HepG2 (cell line): ENCODE results near the gene RAB6A. TPM values are rescaled to one million over a fixed set of nuclear protein-coding genes. Genes with fewer than 3 reads are reported as not detected.

Source experiments
- ATAC-seq: fragments of 200-7000 bp; cut with Tn5 transposase; 3 replicates; pipeline ENCODE4 v1.9.1; 2020; ENCODE audit warnings: mild to moderate bottlenecking, moderate library complexity
- BruUV-seq: library from RNA; stranded (reverse); fragments of 400-500 nt; replicated peaks from 2 replicates; lab custom pipeline; 2021; lab: Mats Ljungman, UMichigan
- CTCF ChIA-PET: fragments of 300-600 bp; formaldehyde crosslinking; extraction: SDS; loops from one replicate; lab custom pipeline; 2021; ENCODE audit warnings: low total read pairs, inconsistent platforms, low intra/inter-chr PET ratio; lab: Yijun Ruan, JAX
- POLR2A ChIA-PET: fragments of 350-600 bp; sonication (Branson Sonifier 250); formaldehyde crosslinking; loops from one replicate; lab custom pipeline; 2020; ENCODE audit warnings: antibody characterized with exemption, inconsistent platforms; lab: Yijun Ruan, JAX
- DNase-seq: peaks from one replicate; pipeline ENCODE4 v3.0.0-alpha.2; 2015; ENCODE audit warnings: low spot score
- FAIRE-seq: peaks from 3 replicates; lab custom pipeline; 2011; peaks lifted over from hg19 to GRCh38; lab: Jason Lieb, UNC
- H2AFZ ChIP-seq: one replicate; pipeline ENCODE4 v1.6.1; 2011; ENCODE audit warnings: low read length, inconsistent platforms
- H3K27ac ChIP-seq: fragments of 300-600 bp; 3 replicates; pipeline ENCODE4 v1.8.0; 2011; ENCODE audit warnings: mixed run types, mild to moderate bottlenecking, mixed read lengths, low read length, inconsistent platforms; ENCODE audit not compliant: insufficient read depth; ENCODE audit errors: extremely low read length
- H3K27me3 ChIP-seq, 2 experiments: fragments of 200-600 bp in 1 of 2; 2 replicates in 1 of 2; 3 replicates in 1 of 2; pipeline versions ENCODE4 v1.6.0 to v1.8.0; 2011; ENCODE audit warnings: low read length in 2 of 2, mild to moderate bottlenecking in 2 of 2, moderate library complexity in 2 of 2, inconsistent platforms in 1 of 2; ENCODE audit not compliant: insufficient read depth in 2 of 2, control insufficient read depth in 1 of 2
- H3K36me3 ChIP-seq, 2 experiments: fragments of 200-600 bp in 1 of 2; replicated peaks in 1 of 2; 2 replicates in 1 of 2; 3 replicates in 1 of 2; pipeline versions ENCODE4 v1.5.1 to v1.8.0; 2011; ENCODE audit warnings: low read length in 2 of 2, inconsistent platforms in 1 of 2; ENCODE audit not compliant: insufficient read depth in 2 of 2, control insufficient read depth in 1 of 2
- H3K4me1 ChIP-seq: 2 replicates; pipeline ENCODE4 v1.5.1; 2012; ENCODE audit warnings: low read length, inconsistent platforms; ENCODE audit not compliant: insufficient read depth
- H3K4me2 ChIP-seq: 2 replicates; pipeline ENCODE4 v1.6.0; 2011; ENCODE audit warnings: low read depth, low read length, inconsistent platforms
- H3K4me3 ChIP-seq, 3 experiments: fragments of 200-600 bp in 1 of 3; sonication (generic), shearing (Covaris generic) in 1 of 3; replicated peaks in 1 of 3; 2 replicates each; pipeline ENCODE4 v1.5.1; 2011 to 2016; ENCODE audit warnings: low read length in 3 of 3, inconsistent platforms in 2 of 3, low read depth in 2 of 3, mild to moderate bottlenecking in 2 of 3, control low read depth in 1 of 3, mixed read lengths in 1 of 3; ENCODE audit not compliant: insufficient read depth in 1 of 3
- H3K79me2 ChIP-seq: one replicate; pipeline ENCODE4 v1.6.1; 2011; ENCODE audit warnings: low read length, inconsistent platforms; ENCODE audit not compliant: insufficient read depth
- H3K9ac ChIP-seq: 2 replicates; pipeline ENCODE4 v1.6.0; 2011; ENCODE audit warnings: mild to moderate bottlenecking, low read depth, low read length, inconsistent platforms; ENCODE audit not compliant: insufficient read depth
- H3K9me3 ChIP-seq: 2 replicates; pipeline ENCODE4 v1.5.1; 2012; ENCODE audit warnings: mild to moderate bottlenecking, low read length
- H4K20me1 ChIP-seq: 2 replicates; pipeline ENCODE4 v1.6.0; 2011; ENCODE audit warnings: inconsistent platforms, mild to moderate bottlenecking, low read length, moderate library complexity; ENCODE audit not compliant: insufficient read depth
- AGO2 ChIP-seq: fragments of 200-400 bp; formaldehyde crosslinking; optimal IDR thresholded peaks from 2 replicates; pipeline ENCODE3; 2017; ENCODE audit warnings: mild to moderate bottlenecking, low read depth, low read length, moderate library complexity
- SETDB1 ChIP-seq: sonication (generic); formaldehyde crosslinking; IDR thresholded peaks from 2 replicates; pipeline ENCODE4 v1.5.1; 2020; ENCODE audit warnings: missing genetic modification reagents, mild to moderate bottlenecking, borderline replicate concordance
- YEATS4 ChIP-seq: sonication (generic); formaldehyde crosslinking; IDR thresholded peaks from 2 replicates; pipeline ENCODE4 v1.4.0; 2020; ENCODE audit warnings: missing genetic modification reagents, borderline replicate concordance
- ZFP90 ChIP-seq: sonication (generic); formaldehyde crosslinking; IDR thresholded peaks from 2 replicates; pipeline ENCODE4 v1.8.0; 2022; ENCODE audit warnings: missing genetic modification reagents, mild to moderate bottlenecking, inconsistent platforms, borderline replicate concordance
- ZNF550 ChIP-seq: sonication (generic); formaldehyde crosslinking; IDR thresholded peaks from 2 replicates; pipeline ENCODE4 v1.4.0; 2020; ENCODE audit warnings: mild to moderate bottlenecking, missing genetic modification reagents, borderline replicate concordance
- WGBS: methylation state at CpG from one replicate; pipeline ENCODE4 v1.1.6; 2017; ENCODE audit warnings: low lambda C conversion rate; 5-methylcytosine and 5-hydroxymethylcytosine counted together
- in situ Hi-C: cut with HindIII; loops from 2 replicates; pipeline ENCODE4 v1.10.0; 2017; ENCODE audit warnings: low pct_unique_long_range_greater_than_20kb; ENCODE audit not compliant: extremely low pct_ligation_motif_present
- intact Hi-C: fragments of 100-400 bp; cut with micrococcal nuclease; formaldehyde crosslinking; loops from one replicate; pipeline ENCODE4 v1.10.0; 2022; ENCODE audit not compliant: unreplicated experiment
- polyA plus RNA-seq, 8 experiments: library from polyadenylated mRNA; depleted of rRNA in 3 of 8; stranded (reverse) in 7 of 8; unstranded in 1 of 8; fragments of >200 nt; fragmentation: Illumina TruSeq in 4 of 8; extraction: Trizol in 4 of 8; gene quantifications; 2 replicates each; pipeline versions ENCODE4 v1.2.1 to v1.2.3, GENCODE V29; 2011 to 2016; ENCODE audit warnings: low read depth in 4 of 8, missing spikeins in 1 of 8, mixed read lengths in 1 of 8; ENCODE audit not compliant: insufficient read depth in 1 of 8
- total RNA-seq, 5 experiments: library from RNA; depleted of rRNA; stranded (reverse); fragments of >200 nt; fragmentation: Illumina TruSeq; extraction: Trizol; gene quantifications; 2 replicates each; pipeline ENCODE4 v1.2.3, GENCODE V29; 2016; ENCODE audit warnings: low read depth in 1 of 5
- TF ChIP-seq, protein P1 (sequence below): sonication (generic); formaldehyde crosslinking; IDR thresholded peaks from 2 replicates; pipeline ENCODE4 v1.4.0; 2020; ENCODE audit warnings: missing genetic modification reagents
- TF ChIP-seq, protein P2 (sequence below): sonication (generic); formaldehyde crosslinking; IDR thresholded peaks from 2 replicates; pipeline ENCODE4 v1.4.0; 2020; ENCODE audit warnings: missing genetic modification reagents

The RAB6A gene
- total and polyA plus RNA-seq, 2 of the 13 experiments (the other 11 are each of a cell fraction or from before 2014, with no cell fraction given): 74.3 to 121 TPM

DNA sequence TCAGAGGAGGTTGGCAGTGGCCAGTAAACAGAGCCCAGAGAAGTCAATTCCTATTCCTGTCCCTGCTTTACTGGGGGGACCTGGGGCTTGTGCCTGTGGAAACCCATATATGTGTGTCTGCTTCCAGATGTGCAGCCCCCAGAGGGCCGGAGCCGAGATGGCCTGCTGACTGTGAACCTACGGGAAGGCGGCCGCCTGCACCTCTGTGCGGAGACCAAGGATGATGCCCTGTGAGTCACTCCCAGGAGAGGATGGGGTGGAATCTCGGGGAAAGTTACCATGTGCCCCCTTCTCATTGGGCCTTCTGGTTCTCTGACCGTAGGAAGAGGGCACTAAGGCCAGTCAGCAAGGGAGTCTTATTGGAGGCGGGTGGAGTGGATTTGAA is 109.2 kb downstream of the RAB6A start (continued):
- TF ChIP-seq ZNF550 (CRISPR knock-in tag) (no peak), SETDB1 (CRISPR knock-in tag) (no peak), ZFP90 (CRISPR knock-in tag) (0 out of 2 replicates have a peak, but pooled peaks have one; percentile 26), AGO2 (peak; percentile 30), YEATS4 (CRISPR knock-in tag) (peak; percentile 9; the same call in 1 of the 2 replicates)
- TF ChIP-seq, protein P1, sequence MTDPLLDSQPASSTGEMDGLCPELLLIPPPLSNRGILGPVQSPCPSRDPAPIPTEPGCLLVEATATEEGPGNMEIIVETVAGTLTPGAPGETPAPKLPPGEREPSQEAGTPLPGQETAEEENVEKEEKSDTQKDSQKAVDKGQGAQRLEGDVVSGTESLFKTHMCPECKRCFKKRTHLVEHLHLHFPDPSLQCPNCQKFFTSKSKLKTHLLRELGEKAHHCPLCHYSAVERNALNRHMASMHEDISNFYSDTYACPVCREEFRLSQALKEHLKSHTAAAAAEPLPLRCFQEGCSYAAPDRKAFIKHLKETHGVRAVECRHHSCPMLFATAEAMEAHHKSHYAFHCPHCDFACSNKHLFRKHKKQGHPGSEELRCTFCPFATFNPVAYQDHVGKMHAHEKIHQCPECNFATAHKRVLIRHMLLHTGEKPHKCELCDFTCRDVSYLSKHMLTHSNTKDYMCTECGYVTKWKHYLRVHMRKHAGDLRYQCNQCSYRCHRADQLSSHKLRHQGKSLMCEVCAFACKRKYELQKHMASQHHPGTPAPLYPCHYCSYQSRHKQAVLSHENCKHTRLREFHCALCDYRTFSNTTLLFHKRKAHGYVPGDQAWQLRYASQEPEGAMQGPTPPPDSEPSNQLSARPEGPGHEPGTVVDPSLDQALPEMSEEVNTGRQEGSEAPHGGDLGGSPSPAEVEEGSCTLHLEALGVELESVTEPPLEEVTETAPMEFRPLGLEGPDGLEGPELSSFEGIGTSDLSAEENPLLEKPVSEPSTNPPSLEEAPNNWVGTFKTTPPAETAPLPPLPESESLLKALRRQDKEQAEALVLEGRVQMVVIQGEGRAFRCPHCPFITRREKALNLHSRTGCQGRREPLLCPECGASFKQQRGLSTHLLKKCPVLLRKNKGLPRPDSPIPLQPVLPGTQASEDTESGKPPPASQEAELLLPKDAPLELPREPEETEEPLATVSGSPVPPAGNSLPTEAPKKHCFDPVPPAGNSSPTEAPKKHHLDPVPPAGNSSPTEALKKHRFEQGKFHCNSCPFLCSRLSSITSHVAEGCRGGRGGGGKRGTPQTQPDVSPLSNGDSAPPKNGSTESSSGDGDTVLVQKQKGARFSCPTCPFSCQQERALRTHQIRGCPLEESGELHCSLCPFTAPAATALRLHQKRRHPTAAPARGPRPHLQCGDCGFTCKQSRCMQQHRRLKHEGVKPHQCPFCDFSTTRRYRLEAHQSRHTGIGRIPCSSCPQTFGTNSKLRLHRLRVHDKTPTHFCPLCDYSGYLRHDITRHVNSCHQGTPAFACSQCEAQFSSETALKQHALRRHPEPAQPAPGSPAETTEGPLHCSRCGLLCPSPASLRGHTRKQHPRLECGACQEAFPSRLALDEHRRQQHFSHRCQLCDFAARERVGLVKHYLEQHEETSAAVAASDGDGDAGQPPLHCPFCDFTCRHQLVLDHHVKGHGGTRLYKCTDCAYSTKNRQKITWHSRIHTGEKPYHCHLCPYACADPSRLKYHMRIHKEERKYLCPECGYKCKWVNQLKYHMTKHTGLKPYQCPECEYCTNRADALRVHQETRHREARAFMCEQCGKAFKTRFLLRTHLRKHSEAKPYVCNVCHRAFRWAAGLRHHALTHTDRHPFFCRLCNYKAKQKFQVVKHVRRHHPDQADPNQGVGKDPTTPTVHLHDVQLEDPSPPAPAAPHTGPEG (CRISPR knock-in tag): 0 out of 2 replicates have a peak, but pooled peaks have one; percentile 36

DNA sequence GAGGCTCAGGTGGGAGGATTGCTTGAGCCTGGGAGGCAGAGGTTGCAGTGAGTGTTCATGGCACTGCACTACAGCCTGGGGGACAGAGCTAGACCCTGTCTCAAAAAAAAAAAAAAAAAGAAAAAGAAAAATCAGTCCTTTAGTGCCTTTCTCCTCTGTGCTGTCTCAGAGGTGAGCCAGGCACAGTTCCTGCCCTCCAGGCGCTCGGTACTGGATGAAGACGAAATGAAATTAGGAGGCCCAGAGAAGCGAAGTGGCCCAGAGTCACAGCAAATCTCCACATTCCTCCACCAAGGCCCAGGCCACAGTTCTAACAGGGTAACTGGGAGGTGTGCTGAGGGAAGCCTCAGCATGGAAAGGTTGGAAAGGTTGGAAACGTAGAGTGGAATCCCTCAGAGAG is 109.6 kb downstream of the RAB6A start:
- Histone ChIP-seq H3K4me3 (no peak overlapping the region), H3K27ac (peak overlapping the region; percentile 89), H3K27me3 (no peaks in the 10 kb centered on the region; a peak in 1 of 5 replicates), H3K9me3 (no peaks in the 10 kb centered on the region), H3K9ac (peak overlapping the region; percentile 65; the same call in 1 of the 2 replicates), H3K4me2 (peak overlapping the region; percentile 19), H3K79me2 (peaks cover 2% of the 10 kb centered on the region), H3K4me1 (peaks cover 88% of the 10 kb centered on the region), H2AFZ (no peak overlapping the region), H3K36me3 (peaks cover 4 to 7% of the 10 kb centered on the region in 2 experiments; a peak in 4 of 5 replicates), H4K20me1 (no peaks in the 10 kb centered on the region)
- TF ChIP-seq, protein P2, sequence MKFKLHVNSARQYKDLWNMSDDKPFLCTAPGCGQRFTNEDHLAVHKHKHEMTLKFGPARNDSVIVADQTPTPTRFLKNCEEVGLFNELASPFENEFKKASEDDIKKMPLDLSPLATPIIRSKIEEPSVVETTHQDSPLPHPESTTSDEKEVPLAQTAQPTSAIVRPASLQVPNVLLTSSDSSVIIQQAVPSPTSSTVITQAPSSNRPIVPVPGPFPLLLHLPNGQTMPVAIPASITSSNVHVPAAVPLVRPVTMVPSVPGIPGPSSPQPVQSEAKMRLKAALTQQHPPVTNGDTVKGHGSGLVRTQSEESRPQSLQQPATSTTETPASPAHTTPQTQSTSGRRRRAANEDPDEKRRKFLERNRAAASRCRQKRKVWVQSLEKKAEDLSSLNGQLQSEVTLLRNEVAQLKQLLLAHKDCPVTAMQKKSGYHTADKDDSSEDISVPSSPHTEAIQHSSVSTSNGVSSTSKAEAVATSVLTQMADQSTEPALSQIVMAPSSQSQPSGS (CRISPR knock-in tag): no peak
- peak; percentile 9; the same call in 1 of the 2 replicates for TF ChIP-seq YEATS4 (CRISPR knock-in tag)
- FAIRE-seq: no peak
- WGBS: 97% methylated on average over 5 of the region's 5 CpGs
- no peak for DNase-seq
- ChIA-PET CTCF (no interaction called here), POLR2A (no interaction called here)
- no peak for ATAC-seq
- intact Hi-C loops (loop anchor here (10.0 kb wide), 1 partner anchor 176 kb away; no protein-coding TSS in a partner anchor), in situ Hi-C loops (loop anchor here (10.0 kb wide), 1 partner anchor 166 kb away; no protein-coding TSS in a partner anchor)
- no TSS peak for BruUV-seq
